ENCODE measurements around the gene EBI3. TPM values are rescaled to one million over a fixed set of nuclear protein-coding genes. Genes with fewer than 3 reads are reported as not detected.

EBI3 gene
- total RNA-seq, 2 experiments from 2014 or later, result not detected

- CTCF ChIA-PET (ENCODE audit: unreplicated experiment), result no interaction called here
- H3K4me2 ChIP-seq (ENCODE audit: low read length), result no peak overlapping the region
- H3K4me3 ChIP-seq (ENCODE audit: low read depth, low read length, poor library complexity, severe bottlenecking), result no peak overlapping the region
- no peaks in the 10 kb centered on the region for H3K79me2 ChIP-seq (ENCODE audit: insufficient read depth, low read depth, low read length)
- peaks cover 7% of the 10 kb centered on the region for H3K4me1 ChIP-seq (ENCODE audit: insufficient read depth, low read length, poor library complexity, severe bottlenecking)
- no peak for TF ChIP-seq EZH2phosphoT487 (IDR thresholded peaks at IDR 0.05; ENCODE audit: borderline replicate concordance, low read depth, low read length)
- TF ChIP-seq CTCF (conservative IDR thresholded peaks at IDR 0.05; ENCODE audit: low read length), result no peak
- no TSS peak for BruUV-seq (replicated peaks)
- H3K9me2 ChIP-seq (ENCODE audit: insufficient read depth, low read length), result no peaks in the 10 kb centered on the region
- intact Hi-C loops (cut with micrococcal nuclease; ENCODE audit: unreplicated experiment), result no loop called here
- POLR2A ChIA-PET, result no interaction called here
- H2AFZ ChIP-seq (ENCODE audit: low read length), result no peak overlapping the region
- H3K9me3 ChIP-seq (ENCODE audit: low read length), result no peaks in the 10 kb centered on the region
- no peaks in the 10 kb centered on the region for H4K20me1 ChIP-seq (ENCODE audit: insufficient read depth, low read length)
- no peaks in the 10 kb centered on the region for H3K36me3 ChIP-seq (ENCODE audit: insufficient read depth, low read length)
- no peak overlapping the region for H3K27ac ChIP-seq (ENCODE audit: low read depth, low read length, poor library complexity, severe bottlenecking)
- no peak for DNase-seq (ENCODE audit: low spot score)
Observed at GRCh38 chr19:4220188-4220587, 9.1 kb upstream of the EBI3 start.

- H3K9me2 ChIP-seq (ENCODE audit: insufficient read depth, low read length), result no peaks in the 10 kb centered on the region
- BruUV-seq (replicated peaks), result no TSS peak
- intact Hi-C loops (cut with micrococcal nuclease; ENCODE audit: unreplicated experiment), result no loop called here
- H3K36me3 ChIP-seq (ENCODE audit: insufficient read depth, low read length), result no peaks in the 10 kb centered on the region
- H3K4me1 ChIP-seq (ENCODE audit: insufficient read depth, low read length, poor library complexity, severe bottlenecking), result peaks cover 7% of the 10 kb centered on the region
- no peaks in the 10 kb centered on the region for H3K79me2 ChIP-seq (ENCODE audit: insufficient read depth, low read depth, low read length)
- ChIA-PET POLR2A (no interaction called here), CTCF (ENCODE audit: unreplicated experiment) (no interaction called here)
- H4K20me1 ChIP-seq (ENCODE audit: insufficient read depth, low read length), result no peaks in the 10 kb centered on the region
- H3K4me3 ChIP-seq (ENCODE audit: low read depth, low read length, poor library complexity, severe bottlenecking), result no peak overlapping the region
- no peak overlapping the region for H2AFZ ChIP-seq (ENCODE audit: low read length)
- no peak overlapping the region for H3K27ac ChIP-seq (ENCODE audit: low read depth, low read length, poor library complexity, severe bottlenecking)
- H3K9me3 ChIP-seq (ENCODE audit: low read length), result no peaks in the 10 kb centered on the region
- no peak overlapping the region for H3K4me2 ChIP-seq (ENCODE audit: low read length)
- DNase-seq (ENCODE audit: low spot score), result no peak
- no peak for TF ChIP-seq EZH2phosphoT487 (IDR thresholded peaks at IDR 0.05; ENCODE audit: borderline replicate concordance, low read depth, low read length)
Observed at GRCh38 chr19:4224470-4224869, 4.9 kb upstream of the EBI3 start.

- TF ChIP-seq EZH2phosphoT487 (IDR thresholded peaks at IDR 0.05; ENCODE audit: borderline replicate concordance, low read depth, low read length) (no peak), CTCF (conservative IDR thresholded peaks at IDR 0.05; ENCODE audit: low read length) (no peak)
- ChIA-PET POLR2A (no interaction called here), CTCF (ENCODE audit: unreplicated experiment) (no interaction called here)
- Histone ChIP-seq H3K4me2 (ENCODE audit: low read length) (no peak overlapping the region), H3K9me3 (ENCODE audit: low read length) (no peaks in the 10 kb centered on the region), H3K27ac (ENCODE audit: low read depth, low read length, poor library complexity, severe bottlenecking) (no peak overlapping the region), H3K36me3 (ENCODE audit: insufficient read depth, low read length) (no peaks in the 10 kb centered on the region), H3K4me3 (ENCODE audit: low read depth, low read length, poor library complexity, severe bottlenecking) (no peak overlapping the region), H4K20me1 (ENCODE audit: insufficient read depth, low read length) (no peaks in the 10 kb centered on the region), H3K9me2 (ENCODE audit: insufficient read depth, low read length) (no peaks in the 10 kb centered on the region), H3K4me1 (ENCODE audit: insufficient read depth, low read length, poor library complexity, severe bottlenecking) (peaks cover 7% of the 10 kb centered on the region), H3K79me2 (ENCODE audit: insufficient read depth, low read depth, low read length) (no peaks in the 10 kb centered on the region), H2AFZ (ENCODE audit: low read length) (no peak overlapping the region)
- intact Hi-C loops (cut with micrococcal nuclease; ENCODE audit: unreplicated experiment), result no loop called here
- BruUV-seq (replicated peaks), result no TSS peak
- no peak for DNase-seq (ENCODE audit: low spot score)
Observed at GRCh38 chr19:4225885-4226284, 3.4 kb upstream of the EBI3 start.

All from OCI-LY7 (cell line).